ENCODE results near the gene ALG5.

Gene ALG5

GRCh38 chr13:36915896-36916640, 83.1 kb downstream of the ALG5 start:
- DNase-seq (ENCODE audit: extremely low read depth, low read depth) = no peak
- TF ChIP-seq CTCF (IDR thresholded peaks at IDR 0.05; ENCODE audit: low read depth, low read length) = no peak

- DNase-seq (ENCODE audit: extremely low read depth, low read depth) = no peak
Measured at GRCh38 chr13:36915106-36915505, 84.0 kb downstream of the ALG5 start.

GRCh38 chr13:36914648-36915047, 84.5 kb downstream of the ALG5 start:
- no peak for DNase-seq (ENCODE audit: extremely low read depth, low read depth)
- no peak for TF ChIP-seq CTCF (IDR thresholded peaks at IDR 0.05; ENCODE audit: low read depth, low read length)

More at GRCh38 chr13:36915106-36915505, 84.0 kb downstream of the ALG5 start:
- no peak for TF ChIP-seq CTCF (IDR thresholded peaks at IDR 0.05; ENCODE audit: low read depth, low read length)

GRCh38 chr13:36913463-36913862, 85.7 kb downstream of the ALG5 start:
- TF ChIP-seq CTCF (IDR thresholded peaks at IDR 0.05; ENCODE audit: low read depth, low read length) = no peak
- no peak for DNase-seq (ENCODE audit: extremely low read depth, low read depth)

GRCh38 chr13:36912973-36913372, 86.2 kb downstream of the ALG5 start:
- TF ChIP-seq CTCF (IDR thresholded peaks at IDR 0.05; ENCODE audit: low read depth, low read length) = no peak
- DNase-seq (ENCODE audit: extremely low read depth, low read depth) = no peak

GRCh38 chr13:36912369-36912768, 86.8 kb downstream of the ALG5 start:
- DNase-seq (ENCODE audit: extremely low read depth, low read depth) = no peak
- TF ChIP-seq CTCF (IDR thresholded peaks at IDR 0.05; ENCODE audit: low read depth, low read length) = no peak

GRCh38 chr13:36910545-36910944, 88.6 kb downstream of the ALG5 start:
- no peak for TF ChIP-seq CTCF (IDR thresholded peaks at IDR 0.05; ENCODE audit: low read depth, low read length)
- DNase-seq (ENCODE audit: extremely low read depth, low read depth) = no peak
